GM21786 (cell line): ENCODE data around the gene HBB.

Source experiments
- ATAC-seq: cut with Tn5 transposase; IDR thresholded peaks from one replicate; pipeline ENCODE4 v1.9.1; 2021; ENCODE audit not compliant: unreplicated experiment

HBB gene

GRCh38 chr11:5247472-5248192, 20.8 kb upstream of the HBB start:
- no peak for ATAC-seq

DNA sequence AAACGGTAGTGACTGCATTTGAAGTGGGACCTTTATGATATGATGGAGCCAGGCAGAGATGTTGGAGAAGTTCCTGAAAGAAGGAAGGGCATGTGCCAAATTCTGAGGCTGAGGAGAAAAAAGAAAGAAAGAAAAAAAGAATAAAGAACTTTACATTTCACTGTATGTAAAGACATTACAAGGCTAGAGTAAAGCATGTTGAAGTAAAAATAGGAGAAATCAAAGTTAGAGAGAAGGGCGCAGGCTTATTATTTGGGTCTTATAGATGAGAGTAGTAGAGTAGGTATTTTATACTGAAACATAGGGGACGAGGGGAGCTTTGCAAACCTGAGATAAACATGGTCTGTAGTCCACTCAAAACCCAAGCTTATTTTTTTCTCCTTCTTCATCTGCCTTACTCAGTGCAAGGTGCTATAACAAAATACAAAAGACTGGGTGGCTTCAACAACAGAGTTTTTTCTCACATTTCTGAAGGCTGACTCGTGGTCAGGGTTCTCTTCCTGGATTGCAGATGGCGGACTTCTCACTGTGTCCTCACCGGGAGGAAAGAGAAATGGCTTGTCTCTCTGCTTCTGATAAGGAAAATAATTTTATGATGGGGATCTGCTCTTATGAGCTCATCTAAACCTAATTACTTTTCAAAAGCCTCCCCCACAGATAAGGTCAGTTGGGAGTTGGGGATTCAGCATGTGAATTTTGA, 20.1 kb upstream of the HBB start:
- ATAC-seq: no peak

DNA sequence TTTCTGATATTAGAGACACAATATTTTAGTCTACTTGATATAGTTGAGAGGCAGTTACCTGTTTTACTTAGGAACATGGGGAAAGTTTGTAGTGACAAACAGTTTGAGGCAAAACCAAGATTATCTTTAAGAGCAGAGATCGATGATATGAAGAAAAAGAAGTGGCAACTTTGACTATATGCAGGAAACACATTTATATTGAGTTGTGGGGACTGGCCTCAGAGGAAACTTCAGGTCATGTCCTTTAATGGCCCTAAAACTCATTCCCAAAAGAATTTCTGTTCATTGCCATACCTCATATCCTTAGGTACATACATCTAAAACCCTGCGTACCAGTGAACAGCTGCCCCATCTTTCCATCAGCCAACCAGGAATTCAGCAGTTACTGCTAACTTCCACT, 18.3 kb upstream of the HBB start:
- no peak for ATAC-seq

GRCh38 chr11:5243816-5244180, 16.9 kb upstream of the HBB start:
- ATAC-seq: no peak

DNA sequence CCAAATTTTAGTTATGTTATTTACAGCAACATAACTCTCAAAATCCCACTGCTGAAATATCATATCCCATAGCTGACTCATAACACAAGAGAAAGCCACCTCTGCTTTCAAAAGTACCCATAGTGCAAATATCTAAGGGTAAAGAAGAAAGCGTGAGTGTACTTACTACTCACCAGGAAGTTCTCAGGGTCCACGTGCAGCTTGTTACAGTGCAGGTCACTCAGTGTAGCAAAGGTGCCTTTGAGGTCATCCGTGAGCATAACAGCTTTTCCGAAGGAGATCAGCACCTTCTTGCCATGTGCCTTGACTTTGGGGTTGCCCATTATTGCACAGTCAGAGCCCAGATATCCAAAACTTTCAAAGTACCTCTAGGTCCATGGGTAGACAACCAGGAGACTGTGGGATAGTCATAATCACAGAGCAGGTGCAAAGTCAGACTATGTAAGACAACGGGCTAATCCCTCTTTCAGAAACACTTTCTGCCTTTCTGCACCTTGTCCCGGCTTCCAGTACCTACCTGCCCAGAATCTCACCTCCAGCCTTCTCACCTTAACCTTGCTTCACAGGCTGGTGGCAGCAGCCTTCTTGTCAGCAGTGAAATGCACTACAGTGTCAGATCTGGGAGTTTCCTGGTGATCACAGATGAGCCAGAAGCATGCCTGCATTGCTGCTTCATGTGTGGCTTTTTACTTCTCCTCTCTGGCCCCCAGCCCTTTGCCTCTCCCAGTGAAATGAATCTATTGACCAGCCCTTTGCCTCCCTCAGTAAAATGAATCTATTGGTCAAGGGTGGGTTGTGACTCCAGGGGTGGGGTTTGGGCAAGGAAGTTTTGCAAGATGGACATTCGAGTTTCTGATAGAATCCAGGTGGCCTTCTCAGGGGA, 16.3 kb upstream of the HBB start:
- ATAC-seq: no peak

- no peak for ATAC-seq
Observed at GRCh38 chr11:5242208-5242607, 15.3 kb upstream of the HBB start.

DNA sequence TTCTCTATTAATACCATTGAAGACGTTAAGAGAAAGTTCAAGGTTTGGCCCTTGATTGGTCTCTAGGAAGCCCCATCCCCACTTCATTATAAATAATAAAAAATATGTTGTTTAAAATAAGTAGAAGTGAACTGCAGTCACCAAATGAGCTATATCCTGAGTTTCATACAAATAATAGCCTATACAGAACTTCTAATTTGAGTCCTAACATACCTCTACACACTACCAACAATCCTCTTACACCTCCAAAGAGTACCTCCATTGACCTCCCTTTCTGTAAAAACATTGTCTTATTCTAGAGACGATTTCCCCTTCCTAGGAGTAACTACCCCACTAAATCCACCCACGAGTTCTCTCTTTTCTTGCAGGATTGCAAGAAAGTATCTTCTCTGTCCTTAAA, 14.6 kb upstream of the HBB start:
- no peak for ATAC-seq

DNA sequence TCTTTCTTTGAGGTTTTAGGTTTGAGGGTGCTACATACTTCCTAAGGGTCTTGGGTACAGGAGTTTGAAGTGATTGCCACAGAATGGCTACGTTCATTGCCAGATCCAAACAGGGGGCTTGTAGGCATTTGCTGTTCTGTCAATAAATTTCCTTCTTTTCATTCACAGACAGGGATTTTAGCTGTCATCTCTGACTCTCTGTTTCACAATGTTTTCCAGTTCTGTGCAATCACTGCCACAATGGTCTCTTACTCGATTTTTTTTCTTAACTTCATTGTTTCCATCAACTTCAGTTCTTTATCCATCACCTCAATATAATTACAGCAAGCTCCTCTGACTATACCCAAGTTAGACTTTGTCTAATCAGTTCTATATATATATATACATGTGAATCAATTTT, 13.6 kb upstream of the HBB start:
- ATAC-seq: no peak

DNA sequence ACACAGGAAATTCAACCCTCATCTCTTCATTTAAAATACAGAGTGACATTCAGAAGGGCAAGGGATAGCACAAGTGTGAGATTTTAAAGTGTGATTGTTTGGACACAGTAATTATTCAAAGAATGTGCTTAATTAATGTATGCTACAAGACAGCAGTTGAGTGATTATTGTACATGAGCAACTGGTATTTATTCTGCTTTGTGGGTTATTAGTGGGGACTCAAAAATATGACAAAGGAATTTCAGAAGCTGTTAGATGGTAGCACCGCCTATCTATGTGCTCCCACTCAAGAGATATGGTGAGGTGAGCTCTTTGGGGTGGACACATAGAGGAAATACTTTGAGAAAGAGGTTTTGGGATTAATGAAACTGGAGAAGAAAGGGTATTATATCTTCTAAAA, 13.2 kb upstream of the HBB start:
- ATAC-seq: no peak

GRCh38 chr11:5239046-5239445, 12.2 kb upstream of the HBB start:
- no peak for ATAC-seq

DNA sequence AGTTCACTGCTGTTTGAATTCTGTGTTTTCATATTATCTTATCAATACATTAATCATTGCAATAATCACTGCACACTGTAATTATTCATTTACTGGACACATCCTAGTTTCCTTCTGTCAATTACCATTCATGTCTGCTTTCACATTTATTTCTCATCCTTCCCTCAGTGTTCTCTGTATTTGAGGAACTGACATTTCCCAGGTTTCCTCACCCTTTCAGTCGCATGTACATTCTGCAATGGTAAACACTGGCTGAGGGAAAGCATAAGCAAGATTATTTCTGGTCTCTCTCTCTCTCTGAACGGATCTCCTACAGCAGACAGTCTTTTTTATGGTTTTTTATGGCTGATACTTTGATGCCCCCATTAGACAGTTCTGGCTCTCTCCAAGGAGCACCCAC, 11.6 kb upstream of the HBB start:
- no peak for ATAC-seq

DNA sequence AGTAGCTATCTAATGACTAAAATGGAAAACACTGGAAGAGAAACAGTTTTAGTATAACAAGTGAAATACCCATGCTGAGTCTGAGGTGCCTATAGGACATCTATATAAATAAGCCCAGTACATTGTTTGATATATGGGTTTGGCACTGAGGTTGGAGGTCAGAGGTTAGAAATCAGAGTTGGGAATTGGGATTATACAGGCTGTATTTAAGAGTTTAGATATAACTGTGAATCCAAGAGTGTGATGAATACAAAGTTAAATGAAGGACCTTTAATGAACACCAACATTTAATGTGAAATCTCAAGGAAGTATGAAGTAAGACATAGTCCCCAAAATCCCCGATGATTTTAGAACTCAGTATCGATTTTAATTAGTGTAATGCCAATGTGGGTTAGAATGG, 10.5 kb upstream of the HBB start:
- ATAC-seq: no peak

DNA sequence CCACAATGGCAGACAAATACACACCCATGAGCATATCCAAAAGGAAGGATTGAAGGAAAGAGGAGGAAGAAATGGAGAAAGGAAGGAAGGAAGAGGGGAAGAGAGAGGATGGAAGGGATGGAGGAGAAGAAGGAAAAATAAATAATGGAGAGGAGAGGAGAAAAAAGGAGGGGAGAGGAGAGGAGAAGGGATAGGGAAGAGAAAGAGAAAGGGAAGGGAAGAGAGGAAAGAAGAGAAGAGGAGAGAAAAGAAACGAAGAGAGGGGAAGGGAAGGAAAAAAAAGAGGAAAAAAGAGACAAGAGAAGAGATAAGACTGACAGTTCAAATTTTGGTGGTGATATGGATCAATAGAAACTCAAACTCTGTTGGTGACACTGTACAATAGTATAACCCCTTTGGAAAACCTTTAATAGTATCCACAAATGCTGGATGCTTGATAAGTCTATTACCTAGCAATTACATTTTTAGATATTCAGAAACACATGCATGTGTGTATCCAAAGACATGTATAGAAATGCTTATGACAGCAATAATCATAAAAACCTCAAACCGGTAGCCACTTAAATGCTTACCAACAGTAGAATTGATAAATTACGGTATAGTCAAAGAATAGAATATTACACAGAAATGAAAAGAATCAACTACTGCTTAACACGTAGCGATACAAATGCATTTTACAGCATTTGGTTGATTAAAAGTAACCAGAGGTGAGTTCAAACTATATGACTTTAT, 8.7 kb upstream of the HBB start:
- no peak for ATAC-seq

DNA sequence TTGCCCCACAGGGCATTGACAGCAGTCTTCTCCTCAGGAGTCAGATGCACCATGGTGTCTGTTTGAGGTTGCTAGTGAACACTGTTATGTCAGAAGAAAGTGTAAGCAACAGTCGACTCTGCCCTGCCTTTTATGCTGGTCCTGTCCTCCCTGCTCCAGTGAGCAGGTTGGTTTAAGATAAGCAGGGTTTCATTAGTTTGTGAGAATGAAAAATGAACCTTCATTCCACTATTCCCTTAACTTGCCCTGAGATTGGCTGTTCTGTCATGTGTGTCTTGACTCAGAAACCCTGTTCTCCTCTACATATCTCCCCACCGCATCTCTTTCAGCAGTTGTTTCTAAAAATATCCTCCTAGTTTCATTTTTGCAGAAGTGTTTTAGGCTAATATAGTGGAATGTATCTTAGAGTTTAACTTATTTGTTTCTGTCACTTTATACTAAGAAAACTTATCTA, 7.5 kb upstream of the HBB start, which contains the start of gene HBD:
TSS of gene HBD (minus strand) at position 103 of the 454 bp plus-strand sequence. CDS start at position 53, 50 bp downstream.
- peak; percentile 67 for ATAC-seq

DNA sequence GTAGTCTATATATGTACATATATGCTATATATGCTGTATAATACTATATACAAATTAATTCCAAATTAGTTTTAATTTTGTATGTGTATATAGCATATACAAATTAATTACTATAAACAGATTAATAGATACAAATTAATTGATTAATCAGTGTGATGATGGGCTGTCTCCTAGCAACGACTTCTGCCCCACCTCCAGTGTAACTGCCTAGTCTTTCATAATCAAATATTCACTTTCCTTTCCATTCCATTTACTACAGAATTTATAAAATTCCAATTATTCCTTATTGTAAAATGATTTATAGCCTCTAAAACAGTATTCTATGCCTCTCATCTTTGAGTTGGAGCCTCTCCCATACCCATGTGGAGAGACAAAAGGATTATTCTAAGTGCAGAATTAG, 6.4 kb upstream of the HBB start:
- no peak for ATAC-seq

DNA sequence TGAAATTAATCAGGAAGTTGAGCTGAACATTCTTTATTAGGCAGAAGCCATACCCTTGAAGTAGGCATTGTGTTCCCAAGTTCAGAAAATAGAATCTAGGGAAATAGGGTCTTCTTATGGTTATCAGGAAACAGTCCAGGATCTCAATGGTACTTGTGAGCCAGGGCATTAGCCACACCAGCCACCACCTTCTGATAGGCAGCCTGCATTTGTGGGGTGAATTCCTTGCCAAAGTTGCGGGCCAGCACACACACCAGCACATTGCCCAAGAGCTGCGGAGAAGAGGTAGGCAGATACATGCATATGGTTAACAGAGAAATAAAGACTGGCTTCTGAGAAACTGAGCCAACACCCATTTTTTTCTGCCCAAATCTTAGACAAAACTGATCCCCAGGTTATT, 6.0 kb upstream of the HBB start:
- ATAC-seq: no peak

- ATAC-seq: no peak
Observed at GRCh38 chr11:5232176-5232575, 5.3 kb upstream of the HBB start.

- ATAC-seq: no peak
Observed at GRCh38 chr11:5231111-5231510, 4.2 kb upstream of the HBB start.

DNA sequence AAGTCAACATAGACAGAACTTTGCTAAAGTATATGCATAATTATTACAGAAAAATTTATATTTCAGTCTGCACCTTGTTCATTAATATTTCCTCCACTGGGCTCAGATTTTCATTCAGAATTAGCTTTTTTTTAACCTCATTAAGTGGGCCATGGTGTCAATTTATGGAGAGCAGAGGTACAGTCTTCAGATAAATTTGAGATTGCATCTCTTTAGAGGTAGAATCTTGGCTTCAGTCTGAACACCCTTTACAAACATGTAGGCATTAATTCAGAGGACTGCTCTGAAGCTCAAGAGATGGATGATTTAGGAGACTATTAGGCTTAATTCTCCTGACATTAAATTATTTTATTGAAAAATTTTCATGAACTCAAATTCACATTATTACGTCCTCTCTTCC, 3.4 kb upstream of the HBB start:
- no peak for ATAC-seq

DNA sequence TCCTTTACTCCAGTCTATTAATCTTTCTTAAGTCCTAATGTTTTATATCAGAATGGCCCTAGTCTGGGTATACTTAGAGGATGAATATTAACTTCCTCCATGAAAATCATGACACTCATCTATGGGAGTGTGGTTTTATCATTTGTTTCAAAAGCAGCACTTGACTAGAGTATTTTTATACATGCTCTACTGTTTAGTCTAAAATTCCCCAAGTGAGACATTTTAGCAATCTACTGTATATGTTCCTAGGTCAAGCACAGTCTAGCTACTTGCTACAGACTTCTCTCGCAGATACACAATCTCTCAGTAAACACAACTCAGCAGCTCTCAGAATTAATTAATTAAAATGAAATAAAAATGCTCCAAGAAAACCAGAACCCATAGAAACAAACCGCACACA, 2.9 kb upstream of the HBB start:
- ATAC-seq: no peak

GRCh38 chr11:5229356-5229755, 2.5 kb upstream of the HBB start:
- no peak for ATAC-seq
